Mucosa of gallbladder (tissue), 1 donor: ENCODE data around the gene PRKAG2. TPM values are rescaled to one million over a fixed set of nuclear protein-coding genes. Genes with fewer than 3 reads are reported as not detected.
"Not testable (repeated sequence)": the region's sequence is repeated elsewhere in the genome, so short reads cannot be mapped to it uniquely, and the experiment has no call there.

ENCODE experiments used
- DNase-seq: peaks from one replicate; pipeline ENCODE4 v3.0.0-alpha.2; 2020; ENCODE audit warnings: low spot score
- total RNA-seq: library from RNA; stranded (reverse); gene quantifications from one replicate; pipeline ENCODE4 v1.2.1, GENCODE V29; 2021
- donor health status: DM: no; HTN: no; CAD: no.

The PRKAG2 gene
- total RNA-seq, 1 donor from 2014 or later: 54.8 TPM

DNA sequence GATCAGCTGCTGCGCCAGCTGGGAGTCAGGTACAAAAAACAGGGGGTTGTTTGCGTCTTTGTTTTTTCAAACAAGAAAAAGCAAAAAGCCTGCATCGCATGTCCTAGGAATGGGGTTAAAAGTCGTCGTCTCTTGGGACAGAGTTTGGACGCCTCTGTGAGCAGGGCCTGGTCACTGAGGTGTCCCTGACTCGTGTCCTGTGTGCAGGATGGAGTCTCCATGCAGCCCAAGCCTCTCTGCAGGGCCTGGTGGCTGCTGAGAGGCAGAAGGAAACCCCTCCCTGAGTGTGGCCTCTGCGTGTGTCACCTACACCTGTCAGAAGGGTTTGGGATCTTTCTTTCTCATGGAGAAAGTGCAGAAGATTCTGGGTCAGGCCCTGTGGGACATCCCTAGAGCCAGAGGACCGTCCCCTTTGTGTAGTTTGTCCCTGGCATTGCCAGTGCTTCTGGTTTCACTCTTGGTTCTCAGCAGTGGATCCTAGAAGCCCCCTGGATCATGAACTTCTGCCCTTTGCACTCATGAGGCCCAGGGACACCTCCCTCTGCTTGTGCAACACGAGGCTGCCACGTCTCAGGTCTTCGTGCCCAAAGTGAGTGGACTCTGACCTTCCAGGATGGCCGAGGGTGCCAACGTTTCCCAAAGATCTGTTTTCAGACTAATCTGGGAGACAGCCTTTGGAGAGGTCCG lies 75.0 kb downstream of the PRKAG2 start:
- DNase-seq: no peak

DNA sequence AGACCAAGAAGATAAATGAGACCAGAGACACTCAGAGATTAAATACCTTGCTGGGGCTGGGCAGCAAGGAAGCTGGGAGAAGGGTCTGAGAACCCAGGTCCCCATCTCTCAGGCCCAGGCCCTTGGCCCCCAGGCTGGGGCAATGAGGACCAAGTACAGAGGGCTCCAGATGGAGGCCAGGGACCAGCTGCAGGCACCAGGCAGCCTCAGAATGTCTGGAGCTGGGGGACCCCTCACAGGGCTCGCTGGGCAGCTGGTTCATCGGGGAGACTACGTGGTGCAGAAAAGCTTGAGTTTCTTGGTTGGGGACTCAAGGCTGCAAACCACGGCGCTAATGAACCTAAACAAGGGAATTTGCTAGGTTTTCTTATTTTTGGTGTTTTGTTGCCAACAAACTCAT lies 75.6 kb downstream of the PRKAG2 start:
- DNase-seq: no peak

DNA sequence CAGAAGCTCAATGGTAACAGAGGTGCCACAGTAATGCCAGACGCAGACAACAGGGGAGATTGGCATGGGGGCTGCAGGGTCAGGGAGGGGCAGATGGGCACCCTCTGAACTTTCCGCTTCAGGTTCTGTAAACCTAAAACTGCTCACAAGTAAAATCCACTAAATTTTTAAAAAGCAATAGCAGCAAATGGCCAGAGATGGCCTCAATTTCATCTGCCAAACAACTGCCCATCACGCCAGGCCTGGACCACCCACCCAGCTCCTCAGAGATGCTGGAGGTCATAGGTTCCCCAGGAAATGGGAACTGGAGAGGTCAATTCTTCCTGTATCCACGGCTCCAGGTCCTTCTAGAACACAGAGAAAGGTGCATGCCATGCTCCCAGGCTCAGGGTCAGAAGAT lies 76.1 kb downstream of the PRKAG2 start:
- no peak for DNase-seq

DNA sequence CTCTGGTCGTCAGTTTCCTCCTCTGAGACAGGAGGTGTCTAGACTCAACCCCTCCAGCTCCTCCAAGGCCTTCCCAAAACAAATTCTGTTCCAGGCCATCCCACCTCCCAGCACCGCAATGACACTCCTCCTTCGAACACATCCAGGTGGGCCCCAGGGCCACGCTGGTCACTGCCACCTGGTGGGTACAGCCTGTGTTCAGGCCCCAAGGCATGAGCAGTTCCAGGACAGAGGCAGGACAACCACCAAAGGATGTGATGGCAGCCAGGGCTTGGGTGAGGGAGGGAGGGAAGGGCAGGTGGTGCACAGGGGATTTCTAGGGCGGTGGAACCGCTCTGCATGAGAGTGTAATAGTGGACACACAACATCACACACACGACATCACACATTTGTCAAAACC lies 76.5 kb downstream of the PRKAG2 start:
- no peak for DNase-seq

DNA sequence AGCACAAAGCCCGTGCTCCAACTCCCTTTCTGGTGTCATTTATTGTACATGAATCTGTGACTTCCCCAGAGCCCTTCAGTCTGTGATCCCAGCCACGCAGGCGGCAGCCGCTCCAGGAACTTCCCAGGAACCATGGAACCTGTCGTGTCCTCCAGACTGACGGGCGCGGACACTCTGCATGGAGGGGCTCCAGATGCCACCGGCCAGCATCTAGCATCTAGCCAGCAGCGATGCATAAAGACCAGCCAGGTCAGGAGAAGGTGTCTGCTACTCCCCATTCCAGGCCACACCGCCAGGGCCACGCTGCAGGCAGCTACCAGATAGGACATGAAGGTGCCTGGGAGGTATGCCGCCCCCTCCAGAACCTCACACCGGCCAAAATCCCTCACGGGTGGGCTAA lies 77.4 kb downstream of the PRKAG2 start:
- DNase-seq: no peak

DNA sequence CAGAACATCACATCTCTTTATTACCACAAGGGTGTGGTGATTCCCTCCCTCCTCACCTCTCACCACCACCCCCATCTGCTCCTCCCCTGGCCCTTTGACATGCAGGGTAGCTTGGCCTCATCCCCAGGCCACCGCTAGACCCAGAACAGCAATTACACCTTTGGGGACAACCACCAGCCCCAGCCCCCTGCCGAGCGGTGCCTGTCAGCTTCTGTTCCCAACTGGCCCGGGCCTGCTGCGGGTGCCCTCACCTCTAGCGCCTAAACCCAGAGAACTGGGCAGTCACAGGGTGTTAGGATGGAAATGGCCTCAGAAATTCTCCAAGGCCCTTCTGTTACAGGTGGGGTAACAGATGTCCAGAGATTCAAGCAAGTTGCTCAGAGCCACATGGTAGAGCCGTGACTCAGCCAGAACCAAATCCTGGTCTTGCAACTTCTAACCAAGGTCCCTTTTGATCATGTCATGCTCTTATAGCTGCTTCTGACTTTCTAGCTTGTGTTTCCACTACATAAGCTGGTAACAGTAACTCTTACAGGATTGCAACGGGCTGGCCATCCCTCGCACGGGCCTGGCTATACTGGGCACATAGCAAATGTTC lies 78.0 kb downstream of the PRKAG2 start:
- no peak for DNase-seq

DNA sequence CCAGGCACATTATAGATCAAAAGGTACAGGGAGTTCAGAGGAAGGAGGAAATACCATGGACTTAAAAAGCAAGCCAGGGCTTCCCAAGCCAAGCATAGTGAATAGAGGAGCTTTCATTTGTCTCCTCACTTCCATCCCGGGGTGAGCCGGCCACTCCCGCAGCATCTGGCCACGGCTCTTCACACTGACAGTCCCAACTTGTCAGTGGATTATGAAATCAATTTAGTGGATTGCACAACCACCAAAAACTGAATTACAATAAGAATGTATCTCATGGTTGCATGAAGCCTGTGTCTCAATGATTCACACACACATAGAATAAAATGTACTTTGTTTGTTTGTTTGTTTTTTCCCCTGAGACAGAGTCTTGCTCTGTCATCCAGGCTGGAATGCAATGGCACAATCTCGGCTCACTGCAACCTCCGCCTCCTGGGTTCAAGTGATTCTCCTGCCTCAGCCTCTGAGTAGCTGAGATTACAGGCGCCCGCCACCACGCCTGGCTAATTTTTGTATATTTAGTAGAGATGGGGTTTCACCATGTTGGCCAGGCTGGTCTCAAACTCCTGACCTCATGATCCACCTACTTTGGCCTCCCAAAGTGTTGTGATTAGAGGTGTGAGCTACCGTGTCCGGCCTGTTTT lies 79.1 kb downstream of the PRKAG2 start:
- not testable (repeated sequence) for DNase-seq

DNA sequence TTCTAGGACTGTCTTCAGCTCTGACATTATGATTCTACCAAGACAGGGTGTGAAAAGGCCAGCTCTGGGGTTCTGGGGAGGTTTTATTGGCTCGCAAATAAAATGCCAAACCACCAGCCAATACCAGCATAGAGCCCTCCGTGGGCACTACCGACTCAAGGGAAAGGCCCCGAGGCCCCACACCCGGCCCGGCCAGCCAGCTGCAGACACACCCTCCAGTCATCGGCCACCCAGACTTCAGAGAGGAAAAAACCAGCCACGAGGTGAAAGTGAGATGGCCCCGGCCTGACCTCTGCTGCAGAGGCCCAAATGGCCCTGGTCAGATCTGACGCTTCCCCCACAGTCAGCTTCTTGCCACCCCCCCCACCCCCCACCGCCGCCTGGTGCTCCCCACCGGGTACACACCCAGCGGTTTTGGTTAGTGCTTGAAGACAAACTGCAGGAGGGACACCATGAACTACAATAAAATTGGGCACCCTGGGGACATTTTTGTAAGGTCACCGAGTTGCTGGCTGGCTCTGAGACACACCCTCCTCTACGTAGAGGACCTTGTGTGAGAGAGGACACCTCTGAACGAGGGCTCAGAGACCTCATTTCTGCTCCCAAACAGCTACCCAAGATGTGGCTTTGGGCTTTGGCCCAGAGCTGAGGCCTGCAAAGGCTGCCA lies 79.9 kb downstream of the PRKAG2 start:
- no peak for DNase-seq

DNA sequence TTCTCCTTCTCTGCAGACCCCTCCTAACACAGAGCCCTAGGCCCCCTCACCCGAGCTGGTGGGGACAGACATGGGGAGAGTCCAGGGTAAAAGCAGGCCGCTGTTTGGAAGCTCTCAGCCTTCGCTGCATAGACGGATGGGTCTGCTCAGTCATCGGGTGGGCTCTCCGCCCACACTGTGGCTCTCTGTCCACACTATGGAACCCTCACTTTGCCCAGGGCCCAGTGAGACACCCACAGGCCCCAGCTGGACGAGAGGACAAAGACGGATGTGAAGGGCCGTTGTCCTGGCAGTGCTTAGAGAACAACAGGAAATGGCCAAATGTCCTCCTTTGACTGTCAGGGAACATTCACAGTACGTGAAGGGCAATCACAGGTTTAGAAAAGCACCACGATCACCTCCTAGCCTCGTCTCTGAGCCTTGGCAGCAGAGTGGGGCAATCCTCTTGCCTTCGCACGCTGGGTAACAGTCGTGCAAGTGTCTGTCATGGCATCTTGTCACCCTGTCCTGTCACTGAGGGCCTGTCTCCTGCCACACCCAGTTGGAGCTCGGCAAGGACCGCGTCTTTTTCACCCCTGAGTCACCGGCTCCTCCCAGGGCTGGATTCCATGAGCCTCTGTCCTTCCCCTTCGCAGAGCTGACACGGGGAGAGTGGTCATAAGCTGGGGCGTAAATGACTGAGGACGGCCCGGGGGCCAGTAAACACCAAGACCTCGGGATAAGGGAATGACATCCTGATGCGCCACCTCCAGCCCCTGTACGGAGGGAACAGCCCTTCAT lies 80.6 kb downstream of the PRKAG2 start:
- no peak for DNase-seq

DNA sequence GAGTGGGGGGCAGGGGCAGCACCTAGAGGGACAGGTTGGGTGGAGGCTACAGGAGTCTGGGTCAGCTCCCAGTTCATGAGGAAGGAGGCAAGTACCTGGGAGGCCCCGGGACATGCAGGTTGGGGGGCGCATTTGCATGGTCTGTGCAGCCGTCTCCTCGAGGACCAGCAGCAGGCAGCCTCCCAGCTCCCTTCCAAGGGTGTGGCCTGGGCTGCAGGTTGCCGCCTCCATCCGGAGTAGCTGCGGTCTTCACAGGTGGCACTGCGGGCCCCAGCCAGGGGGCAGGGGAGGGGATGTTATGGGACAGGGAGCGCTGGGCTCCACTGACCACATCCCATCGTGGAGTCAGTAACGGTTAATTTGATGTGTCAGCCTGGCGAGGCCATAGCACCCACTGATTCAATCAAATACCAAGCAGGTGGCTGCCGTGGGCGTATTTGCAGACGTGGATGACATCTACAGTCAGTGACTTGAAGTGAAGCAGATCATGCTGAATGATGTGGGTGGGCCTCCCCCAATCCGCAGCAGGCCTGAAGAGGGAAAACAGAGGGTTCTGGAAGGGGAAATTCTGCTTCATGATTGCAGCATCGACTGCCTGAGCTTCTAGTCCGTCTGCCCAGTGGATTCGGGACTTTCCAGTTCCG lies 81.6 kb downstream of the PRKAG2 start:
- no peak for DNase-seq

DNA sequence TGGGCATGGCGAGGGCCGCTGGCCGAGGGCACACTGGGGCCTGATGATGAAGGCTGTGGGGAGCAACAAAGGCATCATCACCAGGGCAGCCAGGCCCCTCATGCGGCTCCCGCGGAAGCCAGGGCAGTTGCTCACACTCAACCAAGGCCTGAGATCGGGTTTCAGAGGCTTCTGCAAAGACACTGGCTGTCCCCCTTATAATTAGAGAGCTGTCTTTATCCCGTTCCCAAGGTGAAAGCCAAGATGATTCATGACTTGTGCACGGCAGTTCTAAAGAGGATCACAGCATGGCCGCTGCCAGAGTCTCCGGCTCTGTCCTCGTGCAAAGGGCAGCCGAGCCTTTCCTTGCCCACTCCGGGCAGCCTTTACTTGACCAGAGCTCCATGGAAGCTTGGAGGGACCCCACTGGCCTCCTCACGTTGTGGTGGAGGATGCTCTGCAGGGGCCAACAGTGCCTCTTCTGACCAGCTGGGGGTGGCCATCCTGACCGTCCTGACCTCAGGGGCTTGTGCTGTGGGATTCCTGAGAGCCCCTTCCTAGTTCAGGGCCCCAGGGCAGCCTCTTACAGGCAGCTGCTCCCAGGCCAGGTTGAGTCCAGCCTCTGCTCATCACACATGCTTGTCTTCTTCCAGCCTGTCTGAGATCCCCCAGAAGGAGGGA lies 82.3 kb downstream of the PRKAG2 start:
- no peak for DNase-seq

DNA sequence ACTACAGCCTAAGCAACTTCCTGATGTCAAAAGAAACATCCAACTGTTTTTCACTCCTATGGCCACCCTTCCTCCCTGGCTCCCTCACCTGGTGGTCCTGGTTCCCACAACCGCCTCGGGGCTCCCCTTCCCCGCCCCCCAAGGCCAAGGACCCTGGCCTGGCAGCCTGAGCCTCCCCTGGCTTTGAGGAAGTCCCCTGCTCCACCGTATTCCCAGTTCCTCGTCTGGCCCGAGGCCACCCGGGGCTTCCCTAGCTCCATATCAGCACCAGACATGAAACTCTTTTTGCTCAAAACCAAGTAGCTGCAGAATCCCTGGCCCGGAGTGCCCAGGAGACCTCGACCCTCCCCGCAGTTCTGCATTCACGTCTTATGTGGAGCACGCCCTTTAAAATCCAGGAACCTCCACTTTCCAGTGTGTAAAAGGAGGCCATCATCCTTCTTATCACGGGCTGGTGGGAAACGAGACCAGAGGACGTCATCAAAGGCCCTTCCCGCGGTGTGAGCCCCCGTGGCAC lies 82.9 kb downstream of the PRKAG2 start:
- DNase-seq: no peak

DNA sequence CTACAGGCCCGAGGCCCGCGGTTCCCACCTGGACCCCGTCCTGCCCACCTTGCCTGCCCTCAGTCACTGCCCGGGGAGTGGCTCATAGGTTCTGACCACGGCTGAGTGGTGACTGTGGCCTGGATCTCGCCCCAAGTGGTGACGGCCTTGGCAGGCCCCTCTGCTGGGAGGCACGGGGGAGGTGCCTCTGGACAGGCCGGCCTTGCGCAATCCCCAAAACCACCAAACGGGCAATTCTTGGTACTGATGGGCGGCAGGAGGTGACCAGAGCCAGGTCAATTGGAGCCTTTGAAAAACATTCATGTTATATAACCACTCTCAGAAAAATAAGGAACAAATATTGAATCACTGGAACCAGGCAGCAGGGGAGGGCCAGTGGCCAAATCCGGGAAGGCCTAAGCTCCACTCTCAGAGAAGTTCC lies 83.4 kb downstream of the PRKAG2 start:
- DNase-seq: no peak

DNA sequence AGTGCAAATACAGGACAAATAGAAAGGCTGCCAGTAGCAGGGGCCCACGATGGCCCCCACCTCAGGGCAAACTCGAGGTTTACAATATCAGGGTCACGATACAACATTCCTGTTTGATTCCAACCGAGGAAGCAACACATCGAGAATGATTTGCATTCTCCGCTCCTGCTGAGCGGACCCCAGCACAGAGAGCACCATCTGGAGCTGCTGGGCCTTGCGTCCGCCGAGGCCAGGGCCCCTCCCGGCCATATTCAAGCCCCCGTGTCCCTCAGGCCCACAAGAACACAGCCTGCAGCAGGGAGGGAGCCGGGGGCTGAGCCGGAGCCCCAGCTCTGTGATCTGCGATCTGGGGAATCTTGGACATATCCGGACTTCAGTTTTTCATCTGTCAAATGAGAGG lies 84.3 kb downstream of the PRKAG2 start:
- DNase-seq: no peak

DNA sequence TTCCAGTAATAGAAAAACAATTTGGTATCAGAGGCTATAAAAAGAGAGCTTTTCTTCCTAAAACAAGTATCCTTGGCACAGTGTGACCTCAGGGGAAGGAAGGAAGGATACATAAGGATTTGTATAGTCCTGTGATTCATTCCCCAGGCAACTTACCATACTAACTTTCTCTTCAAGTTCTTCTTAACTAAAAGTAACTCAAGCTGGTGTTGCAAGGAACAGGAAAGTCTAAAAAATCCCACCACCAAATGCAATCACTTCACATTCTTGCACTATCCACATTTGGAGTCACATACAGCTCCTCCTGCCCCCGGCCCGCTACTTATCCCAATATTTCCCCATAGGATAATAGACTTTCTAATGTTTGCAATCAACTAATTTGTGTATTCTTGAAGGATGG lies 84.8 kb downstream of the PRKAG2 start:
- DNase-seq: no peak

DNA sequence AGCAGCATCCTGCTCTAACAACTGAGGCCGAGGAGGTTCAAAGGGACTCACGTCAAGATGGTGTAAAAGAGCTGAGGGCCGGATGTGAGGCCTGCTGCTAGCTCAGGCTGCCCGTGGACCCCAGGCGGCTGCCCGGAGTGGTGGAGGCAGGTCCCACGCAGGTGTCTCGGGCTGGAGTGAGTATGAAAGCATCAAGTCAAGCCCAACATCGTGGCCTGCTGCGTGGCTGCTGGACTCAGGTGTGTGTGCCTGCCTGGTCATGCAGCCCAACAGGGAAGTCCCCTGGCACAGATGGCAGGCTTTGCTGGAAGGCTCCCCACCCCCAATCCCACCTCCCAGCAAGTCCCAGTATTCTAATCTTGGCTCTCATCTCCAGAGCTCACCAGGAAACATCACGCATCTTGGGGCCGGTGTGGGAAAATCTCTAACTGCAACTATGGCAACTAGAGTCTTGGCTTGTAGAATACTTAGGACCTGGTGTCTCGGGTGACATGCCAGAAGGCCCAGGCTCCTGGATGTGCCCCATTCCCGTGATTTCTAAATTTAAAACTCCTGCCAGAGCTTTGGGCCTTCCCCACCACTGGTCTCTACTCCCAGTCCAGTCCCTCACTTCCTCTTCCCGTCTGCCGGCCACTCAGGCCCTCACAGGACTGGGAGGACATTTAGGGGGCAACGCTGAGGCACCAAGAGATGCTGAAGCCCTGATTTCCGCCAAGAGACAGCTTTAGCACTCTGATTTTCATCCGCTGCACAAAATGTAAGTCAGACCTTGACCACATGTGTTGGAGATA lies 85.9 kb downstream of the PRKAG2 start:
- DNase-seq: no peak

DNA sequence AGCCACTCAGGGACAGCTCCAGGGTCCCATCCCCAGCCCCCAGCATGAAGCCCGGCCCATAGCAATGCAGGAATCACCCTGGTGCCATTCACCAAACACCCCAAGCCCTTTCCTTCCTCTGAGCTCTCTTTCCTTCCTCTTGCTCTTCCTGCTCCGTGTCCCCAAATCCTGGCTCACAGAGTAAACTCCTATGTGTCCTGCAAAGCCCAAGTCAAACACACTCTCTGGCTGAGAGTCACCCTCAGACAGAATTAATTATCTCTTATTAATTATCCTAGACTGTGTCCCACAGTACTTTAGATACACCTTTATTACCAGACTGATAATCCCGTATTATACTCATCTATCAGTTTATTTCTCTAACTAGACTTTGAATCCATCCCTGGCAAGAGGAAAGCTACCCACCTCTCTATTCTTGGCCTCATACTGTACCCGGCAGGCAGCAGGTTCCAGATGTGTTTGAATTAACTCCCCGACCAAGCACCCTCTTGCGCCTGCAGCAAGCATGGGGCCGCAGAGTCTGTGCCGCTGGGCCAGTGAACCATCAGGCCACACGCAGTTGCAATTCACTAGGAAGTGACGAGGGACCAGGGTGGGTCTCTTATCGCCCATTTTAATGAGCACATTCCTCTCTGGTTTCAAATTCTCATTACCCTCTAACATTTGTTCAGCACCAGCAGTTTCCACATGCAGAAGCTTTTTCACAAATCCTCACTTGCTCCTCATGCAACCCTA lies 86.7 kb downstream of the PRKAG2 start:
- DNase-seq: no peak

DNA sequence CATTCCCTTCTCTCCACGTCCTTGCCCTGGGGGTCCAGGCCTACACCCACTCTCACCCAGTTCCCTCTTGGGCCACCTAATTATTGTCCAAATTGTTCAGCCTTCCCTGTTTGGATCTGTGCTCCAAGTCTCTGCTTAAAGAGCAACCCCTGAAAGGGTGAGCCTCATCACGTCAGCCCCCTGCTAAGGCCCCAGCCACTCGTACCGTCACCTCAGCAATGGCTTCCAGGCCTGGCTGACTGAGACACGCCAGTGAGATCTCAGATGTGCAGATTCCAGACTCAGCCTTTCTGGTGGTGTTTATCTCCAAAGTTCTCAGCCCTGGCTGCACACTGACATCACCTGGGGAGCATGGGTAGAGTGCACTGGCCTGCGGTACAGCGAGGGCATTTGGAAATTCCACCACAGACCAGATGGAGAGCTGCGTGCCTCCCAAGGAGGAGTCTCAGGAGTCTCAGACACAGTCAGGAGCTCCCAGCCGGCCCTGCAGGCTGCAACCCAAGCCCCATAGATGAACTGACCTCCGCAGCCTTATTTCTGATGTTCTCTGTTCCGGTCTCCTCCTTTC lies 87.5 kb downstream of the PRKAG2 start:
- no peak for DNase-seq

DNA sequence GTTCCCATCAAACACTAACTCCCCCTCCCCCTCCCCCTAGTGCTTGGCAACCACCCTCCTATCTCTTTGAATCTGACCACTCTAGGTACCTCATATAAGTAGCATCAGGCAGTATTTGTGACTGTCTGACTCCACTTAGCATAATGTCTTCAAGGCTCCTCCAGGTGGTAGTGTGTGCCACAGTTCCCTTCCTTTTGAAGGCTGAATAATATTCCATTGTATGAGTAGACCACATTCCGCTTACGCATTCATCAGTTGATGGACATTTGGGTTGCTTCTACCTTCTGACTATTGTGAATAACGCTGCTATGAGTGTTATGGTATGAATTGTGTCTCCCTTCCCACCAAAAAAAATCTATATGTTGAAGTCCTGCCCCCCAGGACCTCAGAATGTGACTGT lies 89.6 kb downstream of the PRKAG2 start:
- DNase-seq: no peak
